HL-60 (cell line): ENCODE measurements around the gene FRAS1.

ENCODE experiments used
- POLR2AphosphoS5 ChIP-seq: IDR thresholded peaks from 2 replicates; pipeline ENCODE4 v1.6.1; 2012; ENCODE audit warnings: low read depth
- REST ChIP-seq: IDR thresholded peaks from 2 replicates; pipeline ENCODE4 v1.6.1; 2012; ENCODE audit warnings: low read depth; ENCODE audit not compliant: insufficient replicate concordance
- TF ChIP-seq, protein P1 (sequence below): IDR thresholded peaks from one replicate; pipeline ENCODE4 v1.5.1; 2011; ENCODE audit warnings: low read length, control low read depth, inconsistent platforms; ENCODE audit not compliant: insufficient read depth

DNA sequence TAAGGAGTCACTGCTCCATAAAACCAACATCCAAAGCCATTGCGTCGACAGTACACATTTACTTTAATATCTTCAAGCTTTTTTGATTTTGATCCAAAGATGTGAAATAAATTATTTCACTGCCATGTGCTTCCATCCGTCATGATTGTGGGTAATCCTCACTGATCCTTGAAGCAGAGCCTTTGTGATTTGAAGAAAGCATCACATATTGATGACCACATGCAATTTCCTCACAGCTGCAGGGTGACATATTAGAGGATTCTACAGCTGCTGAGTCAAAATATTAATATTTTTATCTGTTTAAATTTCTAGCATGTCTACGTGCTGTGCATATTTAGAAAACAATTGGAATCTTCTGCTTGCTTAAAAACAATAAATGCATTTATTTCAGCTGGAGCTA, 297.7 kb downstream of the FRAS1 start:
- TF ChIP-seq POLR2AphosphoS5: no peak
- TF ChIP-seq REST: no peak
- TF ChIP-seq, protein P1, sequence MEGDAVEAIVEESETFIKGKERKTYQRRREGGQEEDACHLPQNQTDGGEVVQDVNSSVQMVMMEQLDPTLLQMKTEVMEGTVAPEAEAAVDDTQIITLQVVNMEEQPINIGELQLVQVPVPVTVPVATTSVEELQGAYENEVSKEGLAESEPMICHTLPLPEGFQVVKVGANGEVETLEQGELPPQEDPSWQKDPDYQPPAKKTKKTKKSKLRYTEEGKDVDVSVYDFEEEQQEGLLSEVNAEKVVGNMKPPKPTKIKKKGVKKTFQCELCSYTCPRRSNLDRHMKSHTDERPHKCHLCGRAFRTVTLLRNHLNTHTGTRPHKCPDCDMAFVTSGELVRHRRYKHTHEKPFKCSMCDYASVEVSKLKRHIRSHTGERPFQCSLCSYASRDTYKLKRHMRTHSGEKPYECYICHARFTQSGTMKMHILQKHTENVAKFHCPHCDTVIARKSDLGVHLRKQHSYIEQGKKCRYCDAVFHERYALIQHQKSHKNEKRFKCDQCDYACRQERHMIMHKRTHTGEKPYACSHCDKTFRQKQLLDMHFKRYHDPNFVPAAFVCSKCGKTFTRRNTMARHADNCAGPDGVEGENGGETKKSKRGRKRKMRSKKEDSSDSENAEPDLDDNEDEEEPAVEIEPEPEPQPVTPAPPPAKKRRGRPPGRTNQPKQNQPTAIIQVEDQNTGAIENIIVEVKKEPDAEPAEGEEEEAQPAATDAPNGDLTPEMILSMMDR: no peak
